HEK293 (cell line): ENCODE data around the gene ZNF783.

Experiments
- BCL6B ChIP-seq: fragments of 450-650 bp; formaldehyde crosslinking; IDR thresholded peaks from 2 replicates; pipeline ENCODE4 v1.5.1; 2017; ENCODE audit warnings: missing biosample characterization, missing genetic modification characterization
- EGR2 ChIP-seq: fragments of 450-650 bp; formaldehyde crosslinking; IDR thresholded peaks from 2 replicates; pipeline ENCODE4 v1.5.1; 2016; ENCODE audit warnings: low read depth, missing biosample characterization, missing genetic modification characterization
- GFI1B ChIP-seq: fragments of 450-650 bp; formaldehyde crosslinking; IDR thresholded peaks from 2 replicates; pipeline ENCODE4 v1.5.1; 2016; ENCODE audit warnings: missing biosample characterization, missing genetic modification characterization
- KLF7 ChIP-seq: fragments of 450-650 bp; formaldehyde crosslinking; IDR thresholded peaks from 2 replicates; pipeline ENCODE4 v1.5.1; 2016; ENCODE audit warnings: missing biosample characterization, missing genetic modification characterization, borderline replicate concordance
- PRDM2 ChIP-seq: fragments of 450-650 bp; formaldehyde crosslinking; IDR thresholded peaks from 2 replicates; pipeline ENCODE4 v1.5.1; 2016; ENCODE audit warnings: missing biosample characterization, missing genetic modification characterization, borderline replicate concordance
- SCRT1 ChIP-seq: fragments of 450-650 bp; formaldehyde crosslinking; IDR thresholded peaks from 2 replicates; pipeline ENCODE4 v1.5.1; 2016; ENCODE audit warnings: missing biosample characterization, missing genetic modification characterization, borderline replicate concordance
- TCF7L2 ChIP-seq: IDR thresholded peaks from 2 replicates; pipeline ENCODE4 v1.6.1; 2011; ENCODE audit warnings: low read depth, mild to moderate bottlenecking, inconsistent platforms, low read length, moderate library complexity, borderline replicate concordance
- WT1 ChIP-seq: fragments of 450-650 bp; formaldehyde crosslinking; IDR thresholded peaks from 2 replicates; pipeline ENCODE4 v1.5.1; 2016; ENCODE audit warnings: missing biosample characterization, missing genetic modification characterization
- ZBTB11 ChIP-seq: fragments of 450-650 bp; formaldehyde crosslinking; conservative IDR thresholded peaks from 2 replicates; pipeline ENCODE4 v1.5.1; 2016; ENCODE audit warnings: low read depth, missing biosample characterization, missing genetic modification characterization
- ZBTB17 ChIP-seq: fragments of 450-650 bp; formaldehyde crosslinking; IDR thresholded peaks from 2 replicates; pipeline ENCODE4 v1.5.1; 2016; ENCODE audit warnings: missing biosample characterization, missing genetic modification characterization
- ZBTB6 ChIP-seq: fragments of 450-650 bp; formaldehyde crosslinking; IDR thresholded peaks from 2 replicates; pipeline ENCODE4 v1.5.1; 2017; ENCODE audit warnings: missing biosample characterization, missing genetic modification characterization
- ZNF138 ChIP-seq: fragments of 450-650 bp; formaldehyde crosslinking; IDR thresholded peaks from 2 replicates; pipeline ENCODE4 v1.5.1; 2016; ENCODE audit warnings: missing biosample characterization, missing genetic modification characterization, borderline replicate concordance
- ZNF19 ChIP-seq: fragments of 450-650 bp; formaldehyde crosslinking; IDR thresholded peaks from 2 replicates; pipeline ENCODE4; 2016; ENCODE audit warnings: missing biosample characterization, missing genetic modification characterization, low read depth
- ZNF23 ChIP-seq: fragments of 450-650 bp; formaldehyde crosslinking; IDR thresholded peaks from 2 replicates; pipeline ENCODE4 v1.5.1; 2016; ENCODE audit warnings: missing biosample characterization, missing genetic modification characterization, borderline replicate concordance
- ZNF274 ChIP-seq, 2 experiments: fragments of 200-500 bp in 1 of 2; fragments of 450-650 bp in 1 of 2; sonication (Bioruptor generic) in 1 of 2; formaldehyde crosslinking in 1 of 2; IDR thresholded peaks; 2 replicates each; pipeline versions ENCODE4 v1.5.1 to v1.6.1; 2014 to 2016; ENCODE audit warnings: borderline replicate concordance in 1 of 2, inconsistent platforms in 1 of 2, low read length in 1 of 2, missing biosample characterization in 1 of 2, missing genetic modification characterization in 1 of 2
- ZNF292 ChIP-seq: fragments of 450-650 bp; formaldehyde crosslinking; IDR thresholded peaks from 2 replicates; pipeline ENCODE4 v1.5.1; 2016; ENCODE audit warnings: low read depth, missing biosample characterization, missing genetic modification characterization, borderline replicate concordance
- ZNF311 ChIP-seq: fragments of 450-650 bp; formaldehyde crosslinking; IDR thresholded peaks from 2 replicates; pipeline ENCODE4 v1.5.1; 2017; ENCODE audit warnings: missing biosample characterization, missing genetic modification characterization, borderline replicate concordance
- ZNF391 ChIP-seq: fragments of 450-650 bp; formaldehyde crosslinking; IDR thresholded peaks from 2 replicates; pipeline ENCODE4 v1.5.1; 2016; ENCODE audit warnings: low read depth, missing biosample characterization, missing genetic modification characterization, borderline replicate concordance
- ZNF404 ChIP-seq: fragments of 450-650 bp; formaldehyde crosslinking; IDR thresholded peaks from 2 replicates; pipeline ENCODE4 v1.5.1; 2017; ENCODE audit warnings: missing biosample characterization, missing genetic modification characterization
- ZNF416 ChIP-seq: fragments of 450-650 bp; formaldehyde crosslinking; IDR thresholded peaks from 2 replicates; pipeline ENCODE4 v1.5.1; 2016; ENCODE audit warnings: missing biosample characterization, missing genetic modification characterization
- ZNF510 ChIP-seq: fragments of 450-650 bp; formaldehyde crosslinking; IDR thresholded peaks from 2 replicates; pipeline ENCODE4 v1.5.1; 2018; ENCODE audit warnings: mild to moderate bottlenecking, missing genetic modification characterization, missing biosample characterization; ENCODE audit not compliant: insufficient replicate concordance
- ZNF549 ChIP-seq: fragments of 450-650 bp; IDR thresholded peaks from 2 replicates; pipeline ENCODE4 v1.5.1; 2018; ENCODE audit warnings: missing biosample characterization, missing genetic modification characterization, mild to moderate bottlenecking, inconsistent platforms, moderate library complexity
- ZNF624 ChIP-seq: fragments of 450-650 bp; formaldehyde crosslinking; IDR thresholded peaks from 2 replicates; pipeline ENCODE4 v1.5.1; 2017; ENCODE audit warnings: missing biosample characterization, missing genetic modification characterization
- ZNF776 ChIP-seq: fragments of 450-650 bp; formaldehyde crosslinking; IDR thresholded peaks from 2 replicates; pipeline ENCODE4 v1.5.0; 2017; ENCODE audit warnings: missing biosample characterization, missing genetic modification characterization, borderline replicate concordance
- ZSCAN16 ChIP-seq: fragments of 450-650 bp; formaldehyde crosslinking; IDR thresholded peaks from 2 replicates; pipeline ENCODE4 v1.5.1; 2016; ENCODE audit warnings: missing biosample characterization, missing genetic modification characterization

The ZNF783 gene

GRCh38 chr7:149261829-149262617, at the start of gene ZNF783 (continued):
- no peak for TF ChIP-seq ZBTB17 (tag by site-specific recombination)
- no peak for TF ChIP-seq ZNF23 (tag by site-specific recombination)
- TF ChIP-seq ZNF624 (tag by site-specific recombination) = no peak
- no peak for TF ChIP-seq PRDM2
- TF ChIP-seq SCRT1 = no peak
- no peak for TF ChIP-seq ZNF311 (tag by site-specific recombination)
- no peak for TF ChIP-seq TCF7L2
- TF ChIP-seq KLF7 (tag by site-specific recombination) = no peak; the same call in 1 of the 2 replicates
- no peak for TF ChIP-seq ZNF138 (tag by site-specific recombination)
- no peak for TF ChIP-seq ZNF274 (IDR thresholded peaks at IDR 0.05; ENCODE audit: low read length)
- no peak for TF ChIP-seq ZNF274 (tag by site-specific recombination; IDR thresholded peaks at IDR 0.05; ENCODE audit: borderline replicate concordance)
- TF ChIP-seq ZNF776 = no peak
- no peak for TF ChIP-seq GFI1B (tag by site-specific recombination)
- TF ChIP-seq WT1 = no peak
- TF ChIP-seq ZBTB6 = peak; percentile 28; the same call in 1 of the 2 replicates
- no peak for TF ChIP-seq ZSCAN16 (tag by site-specific recombination)
- no peak for TF ChIP-seq ZNF19
- TF ChIP-seq ZNF292 (tag by site-specific recombination) = no peak
- TF ChIP-seq ZNF404 (tag by site-specific recombination) = no peak
- no peak for TF ChIP-seq ZNF416
- TF ChIP-seq ZNF549 (tag by site-specific recombination) = no peak
- no peak for TF ChIP-seq ZNF391
- no peak for TF ChIP-seq BCL6B (tag by site-specific recombination)
- TF ChIP-seq ZBTB11 (tag by site-specific recombination) = no peak
- no peak for TF ChIP-seq ZNF510
- peak; percentile 83; the same call in 1 of the 2 replicates for TF ChIP-seq EGR2 (tag by site-specific recombination)
